HG03095 (cell line): ENCODE results near the gene SAPCD1.

Experiments
- ATAC-seq: cut with Tn5 transposase; IDR thresholded peaks from one replicate; pipeline ENCODE4 v1.9.1; 2021; ENCODE audit warnings: moderate library complexity; ENCODE audit not compliant: unreplicated experiment

Gene SAPCD1

GRCh38 chr6:31749301-31750036, 13.0 kb upstream of the SAPCD1 start:
- ATAC-seq, result no peak

DNA sequence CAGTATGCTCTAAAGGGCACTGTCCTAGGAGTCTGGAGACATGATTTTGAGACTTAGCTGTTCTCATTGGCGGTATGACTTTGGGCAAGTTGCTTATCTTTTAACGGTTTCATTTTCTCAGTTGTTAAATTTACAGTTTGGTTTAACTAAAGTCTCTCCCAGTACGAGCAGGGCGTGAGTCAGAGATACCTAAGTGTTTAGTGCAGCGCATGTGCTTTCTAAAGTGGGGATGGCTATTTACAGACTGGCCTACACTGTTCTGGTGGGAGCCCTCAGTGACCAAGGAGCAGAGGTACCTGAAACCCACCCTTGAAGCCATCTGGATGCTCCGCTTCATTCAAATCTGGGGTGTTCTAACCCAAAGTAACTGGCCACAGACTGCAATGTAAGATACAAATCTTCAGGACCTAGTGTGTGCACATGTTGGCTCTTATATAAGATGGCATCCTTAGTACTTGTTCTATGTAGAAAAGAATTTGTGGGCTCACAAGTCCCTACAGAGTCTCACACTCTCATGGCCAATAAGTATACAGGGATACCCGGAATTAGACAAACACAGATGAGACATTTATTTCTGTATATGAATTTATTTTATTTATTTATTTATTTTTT, 11.9 kb upstream of the SAPCD1 start:
- no peak for ATAC-seq

GRCh38 chr6:31752739-31753319, 9.6 kb upstream of the SAPCD1 start:
- ATAC-seq, result no peak

GRCh38 chr6:31758281-31758680, 4.2 kb upstream of the SAPCD1 start:
- ATAC-seq, result no peak

DNA sequence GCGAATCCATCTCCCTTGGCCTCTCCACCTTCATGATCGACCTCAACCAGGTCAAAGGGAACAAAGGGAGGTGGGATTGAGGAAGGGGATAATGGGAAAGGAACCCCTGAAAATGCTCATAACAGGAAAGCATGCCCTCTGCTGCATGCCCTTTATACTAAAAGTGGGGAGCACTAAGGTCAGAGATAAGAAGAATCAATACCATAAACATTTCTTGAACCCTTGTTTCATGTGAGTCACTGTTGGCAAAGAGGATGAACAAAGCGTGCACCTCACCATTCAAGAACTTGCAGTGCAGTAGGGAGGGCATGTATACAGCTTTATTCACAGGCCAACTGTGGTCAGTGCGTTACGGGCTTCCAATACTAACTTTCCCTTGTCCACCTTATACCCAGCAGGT, 1.7 kb upstream of the SAPCD1 start:
- no peak for ATAC-seq

- no peak for ATAC-seq
These were observed 1.1 kb upstream of the SAPCD1 start for GRCh38 chr6:31761343-31761742.

DNA sequence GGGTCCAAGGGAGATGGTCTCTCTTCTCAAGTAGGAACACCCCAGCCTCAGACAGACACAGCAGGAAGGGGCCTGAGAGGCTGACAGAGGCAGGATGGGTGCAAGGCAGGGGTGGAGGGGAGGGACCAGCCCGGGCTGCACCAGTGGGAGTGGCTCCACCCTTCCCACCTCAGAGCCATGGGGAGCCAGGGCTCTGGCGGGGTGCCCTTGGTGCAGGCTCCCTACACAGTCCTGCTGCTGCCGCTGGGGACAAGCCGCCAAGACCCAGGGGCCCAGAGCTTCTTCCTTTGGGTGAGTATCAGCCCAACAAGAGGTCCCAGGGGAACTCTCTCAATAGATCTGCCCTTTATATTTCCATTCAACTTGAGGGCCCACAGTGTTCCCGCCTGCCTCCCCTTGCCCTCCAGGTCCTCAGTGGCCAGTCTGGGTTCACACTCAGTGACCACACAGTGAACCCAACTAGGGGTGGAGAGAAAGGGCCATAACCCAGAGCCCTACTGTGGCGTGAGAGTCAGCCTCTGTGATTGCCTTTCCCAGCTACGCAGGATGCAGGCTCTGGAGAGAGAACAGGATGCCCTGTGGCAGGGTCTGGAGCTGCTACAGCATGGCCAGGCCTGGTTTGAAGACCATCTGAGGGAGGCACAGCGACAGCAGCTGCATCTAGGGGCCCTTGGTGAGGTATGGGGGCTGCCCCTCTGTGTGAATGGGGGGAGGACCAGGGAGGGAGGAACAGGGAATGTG, 592 bp downstream of the SAPCD1 start:
- ATAC-seq, result no peak

GRCh38 chr6:31763619-31763940, 1.1 kb downstream of the SAPCD1 start:
- no peak for ATAC-seq

- ATAC-seq, result no peak
These were observed 1.7 kb downstream of the SAPCD1 start for GRCh38 chr6:31764198-31764597.

- no peak for ATAC-seq
These were observed 3.1 kb downstream of the SAPCD1 start for GRCh38 chr6:31765559-31765909.

GRCh38 chr6:31765910-31766794, 3.7 kb downstream of the SAPCD1 start:
- no peak for ATAC-seq

DNA sequence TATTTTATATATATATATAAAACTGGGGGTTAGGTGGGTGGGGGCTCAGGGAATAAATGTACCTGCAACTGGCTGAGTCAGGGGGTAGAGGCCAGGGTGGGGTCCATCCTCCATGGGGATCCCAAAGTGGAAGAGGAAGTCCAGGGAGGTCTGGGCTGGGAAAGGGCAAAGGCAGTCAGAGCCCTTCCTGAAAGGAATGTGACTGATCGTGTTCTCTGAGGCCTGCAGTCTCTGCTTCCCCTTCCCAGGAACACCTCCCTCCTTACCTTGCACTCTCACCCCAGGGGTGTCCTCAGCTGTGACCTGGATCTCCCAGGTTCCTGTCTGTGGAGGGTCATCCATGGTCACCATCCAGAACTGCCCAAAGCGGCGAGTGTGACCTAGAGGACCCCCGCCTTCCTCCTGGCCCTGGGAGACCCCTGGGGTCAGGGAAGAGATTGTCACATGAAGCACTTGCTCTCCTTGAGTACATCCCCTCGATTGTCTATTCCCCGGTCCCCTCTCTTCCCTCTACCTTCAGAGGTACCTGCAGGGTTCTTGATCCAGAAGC, 4.7 kb downstream of the SAPCD1 start:
- no peak for ATAC-seq

DNA sequence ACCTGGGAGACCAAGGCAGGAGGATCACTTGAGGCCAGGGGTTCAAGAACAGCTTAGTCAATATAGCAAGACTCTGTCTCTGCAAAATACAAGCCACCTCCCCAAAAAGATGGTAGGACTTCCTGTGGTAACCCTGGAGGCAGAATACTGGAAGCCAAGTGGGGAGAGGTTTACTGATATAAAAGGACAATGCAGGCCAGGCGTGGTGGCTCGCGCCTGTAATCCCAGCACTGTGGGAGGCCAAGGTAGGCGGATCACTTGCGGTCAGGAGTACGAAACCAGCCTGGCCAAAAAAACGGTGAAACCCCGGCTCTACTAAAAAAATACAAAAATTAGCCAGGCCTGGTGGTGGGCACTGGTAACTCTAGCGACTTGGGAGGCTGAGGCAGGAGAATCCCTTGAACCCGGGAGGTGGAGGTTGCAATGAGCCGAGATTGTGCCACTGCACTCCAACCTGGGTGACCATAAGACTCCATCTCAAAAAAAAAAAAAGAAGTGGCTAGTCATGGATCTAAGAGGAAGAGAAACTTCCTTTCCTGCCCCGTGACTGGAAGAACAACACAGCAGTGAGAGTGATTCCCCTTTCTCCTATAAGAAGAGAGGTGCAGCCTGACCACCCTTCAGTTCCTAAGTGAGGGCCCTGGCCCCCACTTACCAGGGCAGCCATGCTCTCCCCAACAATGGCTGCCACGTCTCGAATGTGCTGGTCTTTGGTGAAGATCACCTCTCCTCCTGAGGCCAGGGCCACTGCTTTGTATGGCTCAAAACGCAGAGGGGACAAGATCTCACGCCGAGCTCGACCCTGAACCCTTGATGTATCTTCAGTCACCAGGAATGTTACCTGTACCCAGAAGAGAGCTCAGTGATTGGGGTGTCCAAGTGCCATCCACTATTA, 6.2 kb downstream of the SAPCD1 start:
- no peak for ATAC-seq

DNA sequence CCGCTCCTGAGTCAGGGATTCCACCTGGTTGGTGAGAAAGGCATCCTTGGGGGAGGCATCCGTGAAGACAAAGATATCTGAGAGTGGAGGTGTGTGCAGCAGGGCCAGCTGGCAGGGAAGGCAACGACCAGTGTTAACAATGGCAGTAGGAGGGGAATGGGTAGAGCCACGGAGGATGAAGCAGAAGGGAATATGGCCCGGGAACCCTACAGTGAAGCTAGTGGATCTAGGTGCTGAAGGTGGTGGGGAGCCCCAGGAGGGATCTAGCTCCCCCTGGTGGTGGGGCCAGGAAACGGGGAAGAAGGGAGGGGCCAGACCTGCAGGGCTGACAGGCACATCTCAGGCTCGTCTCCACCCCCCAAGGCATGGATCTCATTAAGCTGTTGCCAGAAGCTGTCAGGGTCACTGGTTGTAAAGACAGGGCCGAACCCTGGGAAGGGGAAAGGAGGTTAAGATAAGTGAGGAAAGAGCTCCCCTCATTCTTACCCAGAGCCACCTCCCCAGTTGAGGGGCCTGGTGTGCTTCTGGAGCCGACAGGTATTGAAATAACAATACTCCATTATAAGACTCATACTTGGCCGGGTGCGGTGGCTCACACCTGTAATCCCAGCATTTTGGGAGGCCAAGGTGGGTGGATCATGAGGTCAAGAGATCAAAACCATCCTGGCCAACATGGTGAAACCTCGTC, 7.4 kb downstream of the SAPCD1 start:
- ATAC-seq, result no peak

- no peak for ATAC-seq
These were observed 8.4 kb downstream of the SAPCD1 start for GRCh38 chr6:31770860-31771259.

DNA sequence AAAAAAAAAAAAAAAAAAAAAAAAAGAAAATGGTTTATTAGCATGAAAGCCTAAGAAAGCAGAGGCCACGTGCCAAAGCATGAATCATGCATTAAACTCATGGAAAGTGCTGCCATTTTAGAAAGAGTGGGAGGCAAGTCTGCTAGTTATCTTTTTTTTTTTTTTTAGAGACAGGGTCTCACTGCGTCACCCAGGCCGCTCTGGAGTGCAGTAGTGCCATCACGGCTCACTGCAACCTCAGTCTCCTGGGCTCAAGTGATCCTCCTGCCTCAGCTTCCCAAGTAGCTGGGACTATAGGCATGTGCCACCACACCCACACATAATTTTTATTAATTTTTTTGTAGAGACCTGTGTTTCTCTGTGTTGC, 9.5 kb downstream of the SAPCD1 start:
- no peak for ATAC-seq

- no peak for ATAC-seq
These were observed 12.7 kb downstream of the SAPCD1 start for GRCh38 chr6:31775184-31775583.

DNA sequence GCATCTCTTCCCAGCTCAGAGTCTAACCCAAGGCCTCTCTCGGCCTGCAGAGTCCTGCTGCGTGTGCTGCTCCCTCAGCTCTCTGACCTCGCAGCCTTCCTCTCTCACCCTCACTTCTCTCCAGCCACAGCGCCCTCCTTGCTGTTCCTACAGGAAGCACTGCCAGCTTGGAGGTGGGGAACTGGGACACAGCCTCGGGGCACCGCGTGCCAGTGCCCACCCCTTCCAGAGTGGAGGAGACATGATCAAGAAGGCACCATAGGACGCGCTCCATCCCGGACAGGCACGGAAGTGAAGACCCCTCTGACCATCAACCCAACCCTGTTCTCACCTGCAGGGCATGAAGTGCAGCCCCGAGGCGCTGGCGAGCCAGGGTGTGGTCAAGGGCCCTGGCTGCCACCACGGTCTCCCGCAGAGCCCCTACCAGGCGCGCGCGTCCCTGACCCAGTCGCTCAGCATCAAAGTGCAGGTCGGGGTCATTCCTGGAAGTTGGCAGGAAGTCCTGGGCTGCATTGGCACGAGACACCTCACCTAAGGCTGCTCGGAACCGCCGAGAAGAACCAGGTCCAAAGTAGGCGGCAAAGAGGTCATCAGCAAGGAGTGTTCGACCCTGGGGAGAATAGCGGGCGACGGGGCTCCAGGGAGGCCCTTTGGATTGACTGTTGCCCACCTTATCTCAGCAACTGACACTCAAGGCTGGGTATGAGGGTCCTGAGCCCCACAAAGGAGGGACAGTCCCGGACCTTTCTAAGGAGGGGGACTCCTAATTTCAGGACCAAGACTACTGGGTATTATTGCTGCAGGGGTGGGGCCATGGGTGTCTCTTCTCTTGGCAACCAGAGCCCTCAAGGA, 13.4 kb downstream of the SAPCD1 start:
- ATAC-seq, result no peak
